NB4 (cell line): Measurements from ENCODE around the gene ZFHX3.
A peak's percentile ranks its signal among the peaks of the same experiment; 100 is the strongest.

Source experiments
- DNase-seq: peaks from one replicate; pipeline ENCODE4 v3.0.0; 2010; ENCODE audit warnings: low read depth
- H3K4me3 ChIP-seq: one replicate; pipeline ENCODE4 v1.5.1; 2011; ENCODE audit warnings: mild to moderate bottlenecking, low read depth, low read length, moderate library complexity
- MYC ChIP-seq: IDR thresholded peaks from 2 replicates; pipeline ENCODE4 v1.6.1; 2011; ENCODE audit warnings: low read depth, low read length
- POLR2A ChIP-seq: IDR thresholded peaks from 2 replicates; pipeline ENCODE4 v1.6.1; 2011; ENCODE audit warnings: mild to moderate bottlenecking; ENCODE audit not compliant: insufficient read length; ENCODE audit errors: extremely low read depth
- TF ChIP-seq, protein P1 (sequence below): IDR thresholded peaks from one replicate; pipeline ENCODE4 v1.5.1; 2012; ENCODE audit warnings: low read depth, low read length
- TF ChIP-seq, protein P2 (sequence below): IDR thresholded peaks from 2 replicates; pipeline ENCODE4 v1.6.1; 2011; ENCODE audit warnings: low read depth, low read length

ZFHX3 gene

DNA sequence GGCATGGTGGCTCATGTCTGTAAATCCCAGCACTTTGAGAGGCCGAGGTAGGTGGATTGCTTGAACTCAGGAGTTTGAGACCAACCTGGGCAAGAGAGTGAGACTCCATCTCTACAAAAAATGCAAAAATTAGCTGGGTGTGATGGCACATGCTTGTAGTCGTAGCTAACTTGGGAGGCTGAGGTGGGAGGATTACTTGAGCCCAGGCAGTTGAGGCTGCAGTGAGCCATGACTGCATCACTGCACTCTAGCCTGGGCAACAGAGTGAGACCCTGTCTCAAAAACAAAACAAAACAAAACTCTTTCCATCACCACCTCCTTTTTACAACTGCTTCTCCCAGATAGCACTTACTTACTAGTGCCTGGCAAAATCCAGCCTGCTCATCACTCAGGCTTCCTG lies 214.0 kb downstream of the ZFHX3 start:
- H3K4me3 ChIP-seq: no peak overlapping the region
- TF ChIP-seq, protein P1, sequence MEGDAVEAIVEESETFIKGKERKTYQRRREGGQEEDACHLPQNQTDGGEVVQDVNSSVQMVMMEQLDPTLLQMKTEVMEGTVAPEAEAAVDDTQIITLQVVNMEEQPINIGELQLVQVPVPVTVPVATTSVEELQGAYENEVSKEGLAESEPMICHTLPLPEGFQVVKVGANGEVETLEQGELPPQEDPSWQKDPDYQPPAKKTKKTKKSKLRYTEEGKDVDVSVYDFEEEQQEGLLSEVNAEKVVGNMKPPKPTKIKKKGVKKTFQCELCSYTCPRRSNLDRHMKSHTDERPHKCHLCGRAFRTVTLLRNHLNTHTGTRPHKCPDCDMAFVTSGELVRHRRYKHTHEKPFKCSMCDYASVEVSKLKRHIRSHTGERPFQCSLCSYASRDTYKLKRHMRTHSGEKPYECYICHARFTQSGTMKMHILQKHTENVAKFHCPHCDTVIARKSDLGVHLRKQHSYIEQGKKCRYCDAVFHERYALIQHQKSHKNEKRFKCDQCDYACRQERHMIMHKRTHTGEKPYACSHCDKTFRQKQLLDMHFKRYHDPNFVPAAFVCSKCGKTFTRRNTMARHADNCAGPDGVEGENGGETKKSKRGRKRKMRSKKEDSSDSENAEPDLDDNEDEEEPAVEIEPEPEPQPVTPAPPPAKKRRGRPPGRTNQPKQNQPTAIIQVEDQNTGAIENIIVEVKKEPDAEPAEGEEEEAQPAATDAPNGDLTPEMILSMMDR: no peak
- TF ChIP-seq, protein P2, sequence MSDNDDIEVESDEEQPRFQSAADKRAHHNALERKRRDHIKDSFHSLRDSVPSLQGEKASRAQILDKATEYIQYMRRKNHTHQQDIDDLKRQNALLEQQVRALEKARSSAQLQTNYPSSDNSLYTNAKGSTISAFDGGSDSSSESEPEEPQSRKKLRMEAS: no peak
- TF ChIP-seq MYC (no peak), POLR2A (no peak)
- DNase-seq: no peak

DNA sequence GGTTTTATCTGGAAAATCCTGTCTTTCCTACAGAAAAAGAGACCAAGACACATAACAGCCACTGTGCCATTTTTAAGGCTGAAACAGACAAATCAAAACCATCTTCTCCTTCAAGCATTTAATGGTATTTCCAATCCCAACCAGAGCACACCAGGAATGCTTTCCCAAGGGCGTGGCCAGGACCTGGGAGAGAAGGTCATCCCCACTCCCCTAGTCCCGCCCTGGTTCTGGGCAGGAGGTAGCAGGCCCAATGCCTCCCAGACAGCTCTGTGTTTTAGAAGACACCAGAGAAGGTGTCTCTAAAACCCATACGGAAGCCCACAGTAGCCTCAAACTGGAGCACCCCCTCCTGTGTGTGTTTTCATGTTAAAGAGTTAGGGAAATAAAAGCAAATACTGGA lies 214.4 kb downstream of the ZFHX3 start:
- H3K4me3 ChIP-seq: no peak overlapping the region
- TF ChIP-seq, protein P1: no peak
- TF ChIP-seq MYC (no peak), POLR2A (no peak)
- TF ChIP-seq, protein P2: no peak
- no peak for DNase-seq

DNA sequence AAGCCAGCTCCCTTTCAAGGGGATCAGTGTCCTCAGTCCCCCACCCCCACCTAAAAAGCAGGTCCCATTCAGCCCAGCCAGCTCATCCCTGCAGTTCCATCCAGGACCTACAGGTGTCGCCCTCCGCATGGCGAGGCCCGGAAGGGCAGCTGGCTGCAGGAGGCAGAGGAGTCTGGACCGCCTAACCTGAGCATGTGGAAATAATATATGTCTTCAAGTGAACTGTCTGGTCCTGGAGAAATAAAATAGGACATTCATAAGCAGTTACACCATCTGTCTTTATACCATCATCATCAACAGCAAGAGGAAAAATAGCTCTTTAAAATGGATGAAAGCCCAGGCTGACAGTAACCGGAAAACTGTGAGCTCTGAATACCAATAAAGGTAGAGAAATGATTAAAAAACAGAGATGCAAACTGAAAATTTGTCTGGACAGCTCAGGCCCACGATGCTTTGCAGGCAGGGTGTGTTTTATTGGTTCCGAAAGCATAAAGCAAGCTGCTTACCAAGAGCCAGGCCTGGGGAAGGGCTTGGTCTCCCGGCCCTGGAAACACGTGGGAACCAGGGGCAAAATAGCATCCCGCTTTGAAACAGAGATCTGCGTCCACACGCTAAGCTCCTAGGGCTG lies 215.2 kb downstream of the ZFHX3 start:
- DNase-seq: peak; percentile 73
- TF ChIP-seq, protein P1: peak; percentile 97
- TF ChIP-seq MYC: peak; percentile 39; the same call in 1 of the 2 replicates
- no peak for TF ChIP-seq POLR2A
- TF ChIP-seq, protein P2: peak; percentile 68
- no peak overlapping the region for H3K4me3 ChIP-seq

DNA sequence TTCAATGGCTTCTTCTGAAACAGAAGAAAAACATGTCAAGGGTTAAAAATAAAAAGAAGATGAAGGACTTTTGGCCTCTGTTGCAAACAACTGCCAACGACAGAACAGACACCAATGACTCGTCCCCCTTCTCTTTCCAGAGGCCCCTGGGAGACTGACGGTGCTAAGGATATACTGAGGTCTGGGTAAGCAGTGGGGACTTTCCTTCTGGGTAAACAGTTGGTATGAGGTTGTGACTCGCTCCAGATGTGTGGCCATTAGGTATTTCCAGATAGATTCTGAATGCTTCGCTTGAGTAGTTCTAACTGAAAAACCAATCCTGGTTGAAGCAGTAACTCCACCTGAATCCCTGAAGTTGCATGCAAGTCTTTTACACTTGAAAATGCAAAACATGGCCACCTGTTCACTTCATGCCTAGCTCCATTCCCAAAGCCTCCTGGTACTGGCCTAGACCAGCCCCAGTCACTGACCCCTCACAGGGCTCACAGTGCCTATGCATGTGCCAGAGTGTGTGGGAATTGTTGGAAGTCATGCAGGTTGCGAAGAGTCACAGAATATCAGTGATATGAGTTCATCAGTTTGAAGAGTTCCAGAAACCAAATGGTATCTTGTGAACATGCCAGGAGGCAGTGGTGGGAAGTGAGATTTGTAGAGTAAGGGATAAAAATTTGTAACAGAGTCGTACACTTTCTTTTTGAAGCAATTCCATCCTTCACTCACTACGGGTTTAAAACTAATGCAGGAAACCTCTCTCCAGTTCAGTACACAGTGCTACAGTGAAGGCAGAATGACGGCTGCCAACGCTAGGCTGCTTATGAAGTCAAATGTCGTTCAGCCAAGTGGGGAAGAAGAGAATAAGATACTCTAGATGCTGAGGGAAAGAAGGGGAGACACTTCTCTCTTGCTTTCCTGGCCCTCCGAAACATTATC lies 217.8 kb downstream of the ZFHX3 start:
- TF ChIP-seq, protein P1: no peak
- TF ChIP-seq POLR2A (no peak), MYC (no peak)
- TF ChIP-seq, protein P2: no peak
- no peak overlapping the region for H3K4me3 ChIP-seq
- peak; percentile 52 for DNase-seq

DNA sequence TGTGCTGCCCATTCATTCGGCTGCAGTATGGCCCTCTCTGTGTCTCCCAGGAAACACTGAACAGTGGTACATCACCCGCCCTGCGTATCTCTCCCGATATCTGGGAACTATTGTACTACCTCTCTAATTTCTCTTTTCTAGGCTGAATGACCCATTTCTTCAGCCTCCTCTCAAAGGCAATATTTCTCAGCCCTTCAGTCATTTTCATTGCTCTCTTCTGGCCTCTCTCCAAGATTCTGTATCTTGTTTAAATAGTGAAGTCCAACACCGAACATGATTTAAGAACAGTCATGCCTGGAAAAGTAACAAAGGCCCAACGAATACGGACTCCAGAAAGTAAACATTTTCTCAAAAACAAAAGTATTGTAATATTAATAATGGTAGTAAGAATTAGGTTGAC lies 220.1 kb downstream of the ZFHX3 start:
- no peak overlapping the region for H3K4me3 ChIP-seq
- no peak for TF ChIP-seq POLR2A
- TF ChIP-seq, protein P2: no peak
- TF ChIP-seq, protein P1: no peak
- no peak for TF ChIP-seq MYC
- no peak for DNase-seq
